Endothelial cell of umbilical vein (primary cell): ENCODE results near the gene CCDC184. TPM values are rescaled to one million over a fixed set of nuclear protein-coding genes. Genes with fewer than 3 reads are reported as not detected.

Experiments used
- BruUV-seq: library from RNA; stranded (reverse); fragments of 400-500 nt; replicated peaks from 2 replicates; lab custom pipeline; 2021; lab: Mats Ljungman, UMichigan
- CTCF ChIA-PET: fragments of 300-600, 350-600 bp; sonication (Branson Sonifier 250); formaldehyde crosslinking; loops from one replicate; lab custom pipeline; 2021; ENCODE audit warnings: antibody characterized with exemption, inconsistent platforms; lab: Charles Lee
- POLR2A ChIA-PET: fragments of 300-600, 350-600 bp; sonication (Branson Sonifier 250); formaldehyde crosslinking; loops from one replicate; lab custom pipeline; 2021; ENCODE audit warnings: antibody characterized with exemption, inconsistent platforms; lab: Charles Lee
- DNase-seq: peaks from one replicate; pipeline ENCODE4 v3.0.0-alpha.2; 2011; ENCODE audit warnings: low read depth, low spot score
- FAIRE-seq: peaks from 2 replicates; lab custom pipeline; 2011; peaks lifted over from hg19 to GRCh38; lab: Jason Lieb, UNC
- H2AFZ ChIP-seq: 2 replicates; pipeline ENCODE4 v1.6.0; 2012; ENCODE audit warnings: low read depth, low read length, control low read depth, inconsistent platforms
- H3K27ac ChIP-seq: 2 replicates; pipeline ENCODE4 v1.5.1; 2011; ENCODE audit warnings: low read depth, mild to moderate bottlenecking, control low read depth, low read length, moderate library complexity; ENCODE audit not compliant: insufficient read depth
- H3K27me3 ChIP-seq, 2 experiments: 2 replicates each; pipeline versions ENCODE4 v1.6.0 to v1.6.1; 2011; ENCODE audit warnings: low read length in 2 of 2, mixed read lengths in 1 of 2; ENCODE audit not compliant: control insufficient read depth in 2 of 2, insufficient read depth in 2 of 2
- H3K36me3 ChIP-seq, 2 experiments: 2 replicates in 1 of 2; 3 replicates in 1 of 2; pipeline ENCODE4 v1.5.1; 2011; ENCODE audit warnings: low read length in 2 of 2, mild to moderate bottlenecking in 1 of 2, moderate library complexity in 1 of 2; ENCODE audit not compliant: control insufficient read depth in 2 of 2, insufficient read depth in 2 of 2; ENCODE audit errors: extremely low read depth in 1 of 2
- H3K4me1 ChIP-seq: 3 replicates; pipeline ENCODE4 v1.5.1; 2011; ENCODE audit warnings: mild to moderate bottlenecking, low read length; ENCODE audit not compliant: control insufficient read depth, insufficient read depth; ENCODE audit errors: extremely low read depth
- H3K4me2 ChIP-seq: 2 replicates; pipeline ENCODE4 v1.6.1; 2011; ENCODE audit warnings: low read length, control low read depth, mixed read lengths; ENCODE audit not compliant: insufficient read depth
- H3K4me3 ChIP-seq, 3 experiments: fragments of 200-600 bp in 1 of 3; sonication (generic), shearing (Covaris generic) in 1 of 3; replicated peaks in 1 of 3; 2 replicates each; pipeline ENCODE4 v1.5.1; 2011 to 2016; ENCODE audit warnings: control low read depth in 3 of 3, low read length in 3 of 3, mild to moderate bottlenecking in 2 of 3, inconsistent platforms in 1 of 3, low read depth in 1 of 3, moderate library complexity in 1 of 3; ENCODE audit not compliant: insufficient read depth in 1 of 3
- H3K79me2 ChIP-seq: 2 replicates; pipeline ENCODE4 v1.6.0; 2012; ENCODE audit warnings: low read length, inconsistent platforms; ENCODE audit not compliant: control insufficient read depth, insufficient read depth
- H3K9ac ChIP-seq: replicated peaks from 2 replicates; pipeline ENCODE3; 2011; ENCODE audit warnings: low read length, control low read depth; ENCODE audit not compliant: insufficient read depth; ENCODE audit errors: extremely low read depth
- H3K9me1 ChIP-seq: replicated peaks from 3 replicates; pipeline ENCODE4 v1.6.0; 2011; ENCODE audit warnings: mild to moderate bottlenecking, low read length; ENCODE audit not compliant: control insufficient read depth, insufficient read depth; ENCODE audit errors: extremely low read depth
- H3K9me3 ChIP-seq: replicated peaks from 2 replicates; pipeline ENCODE4 v1.5.1; 2012; ENCODE audit warnings: low read length, inconsistent platforms; ENCODE audit not compliant: control insufficient read depth, insufficient read depth
- H4K20me1 ChIP-seq: replicated peaks from 2 replicates; pipeline ENCODE3; 2011; ENCODE audit warnings: mild to moderate bottlenecking, low read length; ENCODE audit not compliant: control insufficient read depth, insufficient read depth; ENCODE audit errors: extremely low read depth
- CTCF ChIP-seq, 2 donors: IDR thresholded peaks; 1 replicate in 1 of 2; 2 replicates in 1 of 2; pipeline ENCODE4 v1.5.1; 2011; ENCODE audit warnings: low read length in 2 of 2, mild to moderate bottlenecking in 2 of 2, moderate library complexity in 2 of 2, control low read depth in 1 of 2, inconsistent platforms in 1 of 2, low read depth in 1 of 2; ENCODE audit not compliant: insufficient read depth in 1 of 2; ENCODE audit errors: extremely low read depth in 1 of 2
- EZH2 ChIP-seq: IDR thresholded peaks from 2 replicates; pipeline ENCODE4 v1.6.1; 2012; ENCODE audit warnings: borderline replicate concordance, low read depth, mild to moderate bottlenecking, moderate library complexity, low read length, inconsistent platforms; ENCODE audit not compliant: severe bottlenecking
- FOS ChIP-seq: IDR thresholded peaks from 2 replicates; pipeline ENCODE4 v1.6.1; 2011; ENCODE audit warnings: mild to moderate bottlenecking, low read length, moderate library complexity, borderline replicate concordance; ENCODE audit not compliant: insufficient read depth
- GATA2 ChIP-seq: IDR thresholded peaks from 2 replicates; pipeline ENCODE4 v1.7.0; 2011; ENCODE audit warnings: low read depth, mild to moderate bottlenecking, moderate library complexity, mixed read lengths, low read length; ENCODE audit not compliant: insufficient read length, insufficient read depth
- JUN ChIP-seq: IDR thresholded peaks from 2 replicates; pipeline ENCODE4 v1.6.1; 2011; ENCODE audit warnings: borderline replicate concordance, low read depth; ENCODE audit not compliant: insufficient read length, insufficient read depth
- MAX ChIP-seq: IDR thresholded peaks from 2 replicates; pipeline ENCODE4 v1.6.1; 2011; ENCODE audit not compliant: insufficient read depth, insufficient read length
- MYC ChIP-seq: IDR thresholded peaks from one replicate; pipeline ENCODE4 v1.6.1; 2011; ENCODE audit warnings: mild to moderate bottlenecking, low read depth, low read length
- POLR2A ChIP-seq: IDR thresholded peaks from 2 replicates; pipeline ENCODE4 v1.6.1; 2012; ENCODE audit warnings: low read depth, mild to moderate bottlenecking, control low read depth, low read length
- POLR2AphosphoS5 ChIP-seq: IDR thresholded peaks from 2 replicates; pipeline ENCODE4 v1.6.1; 2012; ENCODE audit warnings: low read depth, mild to moderate bottlenecking, control low read depth, low read length, moderate library complexity; ENCODE audit not compliant: insufficient read depth
- dilution Hi-C: fragments of 300-500 bp; cut with MboI; formaldehyde crosslinking; loops from one replicate; pipeline ENCODE4 v1.15.0; 2019; ENCODE audit warnings: low sequenced_read_pairs; ENCODE audit not compliant: extremely low pct_ligation_motif_present
- intact Hi-C: fragments of 100-400 bp; cut with micrococcal nuclease; formaldehyde crosslinking; loops from one replicate; pipeline ENCODE4 v1.10.0; 2022
- polyA plus RNA-seq, 4 experiments: library from polyadenylated mRNA; depleted of rRNA in 3 of 4; stranded (reverse) in 3 of 4; unstranded in 1 of 4; fragments of >200 nt; gene quantifications; 2 replicates each; pipeline versions ENCODE4 v1.2.1 to v1.2.3, GENCODE V29; 2011 to 2012; ENCODE audit warnings: missing spikeins in 1 of 4
- total RNA-seq: library from RNA; stranded (reverse); gene quantifications from 2 replicates; pipeline ENCODE4 v1.2.3, GENCODE V29; 2021

The CCDC184 gene
- total and polyA plus RNA-seq, 2 donors (not counting 3 experiments of a cell fraction or from before 2014, with no cell fraction given): 0.18 to 0.39 TPM

- H3K9ac ChIP-seq: no peak overlapping the region
- H3K36me3 ChIP-seq: no peaks in the 10 kb centered on the region
- H4K20me1 ChIP-seq: no peaks in the 10 kb centered on the region
- no peaks in the 10 kb centered on the region for H3K4me1 ChIP-seq
- intact Hi-C loops: no loop called here
- no peaks in the 10 kb centered on the region for H3K9me1 ChIP-seq
- no peak overlapping the region for H3K27ac ChIP-seq
- H3K9me3 ChIP-seq: no peaks in the 10 kb centered on the region
- dilution Hi-C loops: no loop called here
- no peak overlapping the region for H2AFZ ChIP-seq
- no peak overlapping the region for H3K4me3 ChIP-seq
- no peak overlapping the region for H3K4me2 ChIP-seq
- no peaks in the 10 kb centered on the region for H3K79me2 ChIP-seq
- DNase-seq (no peak), FAIRE-seq (no peak)
- TF ChIP-seq JUN: no peak
- TF ChIP-seq EZH2: no peak
- no peak for TF ChIP-seq GATA2
- no peak for TF ChIP-seq MYC
- TF ChIP-seq POLR2AphosphoS5: no peak
- no peak for TF ChIP-seq CTCF (IDR thresholded peaks at IDR 0.05; ENCODE audit: extremely low read depth in 1 of 2, insufficient read depth in 1 of 2, low read depth in 1 of 2, low read length in 2 of 2)
- no peak for TF ChIP-seq FOS
- no peak for TF ChIP-seq POLR2A
- no peak for TF ChIP-seq MAX
- ChIA-PET POLR2A (no interaction called here), CTCF (no interaction called here)
- BruUV-seq: no TSS peak
- H3K27me3 ChIP-seq: peaks cover 9 to 15% of the 10 kb centered on the region in 2 experiments
These were observed 37.3 kb downstream of the CCDC184 start for GRCh38 chr12:48220701-48221100.
